Hepatocyte (in vitro differentiated cells): ENCODE data around the gene MZF1.

Experiments used
- CTCF ChIP-seq: fragments of 200-600 bp; sonication (generic); IDR thresholded peaks from 2 replicates; pipeline ENCODE4 v1.5.1; 2016; ENCODE audit warnings: antibody characterized with exemption, mild to moderate bottlenecking; ENCODE audit not compliant: poor library complexity
- EZH2 ChIP-seq: fragments of 200-600 bp; sonication (generic); IDR thresholded peaks from 2 replicates; pipeline ENCODE4 v1.6.1; 2016; ENCODE audit warnings: antibody characterized with exemption, mild to moderate bottlenecking, borderline replicate concordance

- TF ChIP-seq CTCF (no peak), EZH2 (no peak)
Observed at GRCh38 chr19:58572026-58572817, 913 bp downstream of the MZF1 start.
